DND-41 (cell line): ENCODE measurements around the gene LRRFIP2.
"Not testable (repeated sequence)": the region's sequence is repeated elsewhere in the genome, so short reads cannot be mapped to it uniquely, and the experiment has no call there.

ENCODE experiments used
- EZH2 ChIP-seq: IDR thresholded peaks from 3 replicates; pipeline ENCODE4 v1.6.1; 2012; ENCODE audit warnings: borderline replicate concordance, low read depth, mild to moderate bottlenecking, moderate library complexity, low read length, inconsistent platforms; ENCODE audit not compliant: severe bottlenecking
- TF ChIP-seq, protein P1 (sequence below): IDR thresholded peaks from 2 replicates; pipeline ENCODE4 v1.5.1; 2012; ENCODE audit warnings: borderline replicate concordance, low read length, moderate library complexity, mild to moderate bottlenecking; ENCODE audit not compliant: poor library complexity, severe bottlenecking; ENCODE audit errors: extremely low read depth

GRCh38 chr3:37206041-37206440 is 31.7 kb upstream of the LRRFIP2 start:
- TF ChIP-seq EZH2 = not testable (repeated sequence)
- TF ChIP-seq, protein P1, sequence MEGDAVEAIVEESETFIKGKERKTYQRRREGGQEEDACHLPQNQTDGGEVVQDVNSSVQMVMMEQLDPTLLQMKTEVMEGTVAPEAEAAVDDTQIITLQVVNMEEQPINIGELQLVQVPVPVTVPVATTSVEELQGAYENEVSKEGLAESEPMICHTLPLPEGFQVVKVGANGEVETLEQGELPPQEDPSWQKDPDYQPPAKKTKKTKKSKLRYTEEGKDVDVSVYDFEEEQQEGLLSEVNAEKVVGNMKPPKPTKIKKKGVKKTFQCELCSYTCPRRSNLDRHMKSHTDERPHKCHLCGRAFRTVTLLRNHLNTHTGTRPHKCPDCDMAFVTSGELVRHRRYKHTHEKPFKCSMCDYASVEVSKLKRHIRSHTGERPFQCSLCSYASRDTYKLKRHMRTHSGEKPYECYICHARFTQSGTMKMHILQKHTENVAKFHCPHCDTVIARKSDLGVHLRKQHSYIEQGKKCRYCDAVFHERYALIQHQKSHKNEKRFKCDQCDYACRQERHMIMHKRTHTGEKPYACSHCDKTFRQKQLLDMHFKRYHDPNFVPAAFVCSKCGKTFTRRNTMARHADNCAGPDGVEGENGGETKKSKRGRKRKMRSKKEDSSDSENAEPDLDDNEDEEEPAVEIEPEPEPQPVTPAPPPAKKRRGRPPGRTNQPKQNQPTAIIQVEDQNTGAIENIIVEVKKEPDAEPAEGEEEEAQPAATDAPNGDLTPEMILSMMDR = not testable (repeated sequence)
